ENCODE data around the gene DGKG. TPM values are rescaled to one million over a fixed set of nuclear protein-coding genes. Genes with fewer than 3 reads are reported as not detected.

DGKG gene
- total RNA-seq, 1 donor from 2014 or later, result 0.22 TPM

DNA sequence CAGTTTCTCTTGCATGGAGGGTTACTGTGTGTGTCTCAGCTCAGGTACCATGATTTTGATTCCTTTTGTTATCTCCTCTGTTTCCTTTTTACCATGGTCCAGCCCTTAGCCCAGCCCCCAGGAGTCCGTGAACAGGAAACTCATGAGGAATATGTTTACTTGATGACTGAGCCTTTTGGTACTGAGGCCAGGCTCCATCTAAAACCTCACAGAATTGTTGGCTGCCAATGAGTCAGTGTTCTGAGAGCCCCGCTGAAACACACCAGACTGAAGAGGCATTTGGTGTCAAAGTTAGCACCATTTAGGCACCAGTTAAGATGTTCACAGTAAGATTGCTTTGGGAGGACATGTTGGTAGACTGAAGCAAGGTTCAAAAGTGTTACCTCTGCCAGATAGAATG, 80.9 kb downstream of the DGKG start:
- H3K27me3 Mint-ChIP-seq (ENCODE audit: insufficient read depth, low read depth), result no peaks in the 10 kb centered on the region
- no peak overlapping the region for H3K4me3 ChIP-seq
- no peak overlapping the region for H3K4me3 Mint-ChIP-seq
- H3K4me1 Mint-ChIP-seq, result no peaks in the 10 kb centered on the region
- H3K79me2 ChIP-seq (ENCODE audit: low read depth), result no peaks in the 10 kb centered on the region
- no peaks in the 10 kb centered on the region for H3K4me1 ChIP-seq
- H3K9me3 Mint-ChIP-seq, result no peaks in the 10 kb centered on the region
- H3K36me3 Mint-ChIP-seq, result no peaks in the 10 kb centered on the region
- H3F3A ChIP-seq (ENCODE audit: low read depth), result no peaks in the 10 kb centered on the region
- peaks cover 6% of the 10 kb centered on the region for H3K27me3 ChIP-seq
- H3K27ac ChIP-seq, result no peak overlapping the region
- H3K36me3 ChIP-seq, result no peaks in the 10 kb centered on the region
- no peak overlapping the region for H2AFZ ChIP-seq (replicated peaks)
- no peak for DNase-seq (ENCODE audit: low spot score)
- no peak overlapping the region for H3K9ac ChIP-seq
- no peak overlapping the region for H3K4me2 ChIP-seq
- no peak for TF ChIP-seq EZH2 (IDR thresholded peaks at IDR 0.05)
- no peak overlapping the region for H3K27ac Mint-ChIP-seq
- H3K9me3 ChIP-seq (ENCODE audit: low read depth), result no peaks in the 10 kb centered on the region
- no peaks in the 10 kb centered on the region for H4K20me1 ChIP-seq (ENCODE audit: low read depth)

DNA sequence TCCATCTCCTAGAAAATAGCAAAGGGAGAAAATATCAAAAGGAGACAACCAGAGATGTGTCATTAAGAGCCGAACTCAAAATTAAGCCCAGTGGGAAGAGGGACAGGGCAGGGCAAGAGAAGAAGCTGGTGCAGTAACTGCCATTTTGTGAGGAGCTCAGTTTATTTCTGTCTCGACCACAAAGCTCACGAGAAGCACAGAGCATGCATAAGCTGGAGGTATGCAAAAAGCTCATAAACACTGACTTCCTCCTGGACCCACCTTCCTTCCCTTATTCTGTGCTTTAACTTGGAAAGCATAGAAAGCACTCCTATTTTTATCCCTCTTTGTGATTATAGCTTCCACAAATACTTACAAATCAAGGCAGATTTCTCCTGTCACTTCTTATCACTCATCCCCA, 81.3 kb downstream of the DGKG start:
- H3K27me3 ChIP-seq, result peaks cover 6% of the 10 kb centered on the region
- no peaks in the 10 kb centered on the region for H3K9me3 Mint-ChIP-seq
- H3K4me1 ChIP-seq, result no peaks in the 10 kb centered on the region
- H3F3A ChIP-seq (ENCODE audit: low read depth), result no peaks in the 10 kb centered on the region
- H3K4me3 Mint-ChIP-seq, result no peak overlapping the region
- no peaks in the 10 kb centered on the region for H3K36me3 ChIP-seq
- TF ChIP-seq, protein P1, sequence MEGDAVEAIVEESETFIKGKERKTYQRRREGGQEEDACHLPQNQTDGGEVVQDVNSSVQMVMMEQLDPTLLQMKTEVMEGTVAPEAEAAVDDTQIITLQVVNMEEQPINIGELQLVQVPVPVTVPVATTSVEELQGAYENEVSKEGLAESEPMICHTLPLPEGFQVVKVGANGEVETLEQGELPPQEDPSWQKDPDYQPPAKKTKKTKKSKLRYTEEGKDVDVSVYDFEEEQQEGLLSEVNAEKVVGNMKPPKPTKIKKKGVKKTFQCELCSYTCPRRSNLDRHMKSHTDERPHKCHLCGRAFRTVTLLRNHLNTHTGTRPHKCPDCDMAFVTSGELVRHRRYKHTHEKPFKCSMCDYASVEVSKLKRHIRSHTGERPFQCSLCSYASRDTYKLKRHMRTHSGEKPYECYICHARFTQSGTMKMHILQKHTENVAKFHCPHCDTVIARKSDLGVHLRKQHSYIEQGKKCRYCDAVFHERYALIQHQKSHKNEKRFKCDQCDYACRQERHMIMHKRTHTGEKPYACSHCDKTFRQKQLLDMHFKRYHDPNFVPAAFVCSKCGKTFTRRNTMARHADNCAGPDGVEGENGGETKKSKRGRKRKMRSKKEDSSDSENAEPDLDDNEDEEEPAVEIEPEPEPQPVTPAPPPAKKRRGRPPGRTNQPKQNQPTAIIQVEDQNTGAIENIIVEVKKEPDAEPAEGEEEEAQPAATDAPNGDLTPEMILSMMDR (IDR thresholded peaks at IDR 0.05), result no peak
- TF ChIP-seq EZH2phosphoT487 (IDR thresholded peaks at IDR 0.05), result no peak
- TF ChIP-seq EZH2 (IDR thresholded peaks at IDR 0.05), result no peak
- H2AFZ ChIP-seq (replicated peaks), result no peak overlapping the region
- H3K4me3 ChIP-seq, result no peak overlapping the region
- no peak overlapping the region for H3K27ac ChIP-seq
- H3K4me2 ChIP-seq, result no peak overlapping the region
- no peaks in the 10 kb centered on the region for H3K4me1 Mint-ChIP-seq
- H3K79me2 ChIP-seq (ENCODE audit: low read depth), result no peaks in the 10 kb centered on the region
- H3K27me3 Mint-ChIP-seq (ENCODE audit: insufficient read depth, low read depth), result no peaks in the 10 kb centered on the region
- no peaks in the 10 kb centered on the region for H3K9me3 ChIP-seq (ENCODE audit: low read depth)
- H3K36me3 Mint-ChIP-seq, result no peaks in the 10 kb centered on the region
- peak overlapping the region; percentile 21 for H3K27ac Mint-ChIP-seq
- no peak for DNase-seq (ENCODE audit: low spot score)
- H3K9ac ChIP-seq, result no peak overlapping the region
- H4K20me1 ChIP-seq (ENCODE audit: low read depth), result no peaks in the 10 kb centered on the region

DNA sequence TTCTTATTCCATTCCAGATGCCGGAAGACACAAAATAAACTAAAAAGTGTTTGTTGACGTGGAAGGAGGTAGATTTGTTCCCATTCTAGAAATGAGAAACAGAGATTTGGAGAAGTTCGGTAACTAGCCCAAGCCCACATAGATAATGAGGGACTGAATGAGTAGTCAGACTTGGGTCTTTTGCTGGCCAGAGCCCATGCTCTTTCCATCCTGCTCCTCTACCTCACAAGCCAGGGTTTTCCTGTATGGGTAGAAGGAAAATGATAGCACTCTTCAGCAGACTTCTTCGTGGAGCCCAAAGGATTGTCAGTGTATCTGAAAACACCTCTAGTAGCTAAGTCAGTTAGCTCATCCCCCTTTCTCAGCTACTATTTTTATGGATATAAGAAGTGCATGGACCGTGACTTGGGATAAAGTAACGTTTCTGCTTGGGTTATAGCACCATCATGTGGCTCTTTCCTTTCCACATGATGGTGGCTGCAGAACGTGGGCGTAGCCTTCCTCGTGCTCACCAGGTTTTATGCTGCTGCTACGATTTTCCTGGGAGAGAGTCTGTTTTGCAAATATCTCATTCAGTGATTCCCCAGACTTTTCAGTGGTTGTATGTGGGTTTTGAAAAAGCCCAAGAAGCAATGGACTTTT, 84.6 kb downstream of the DGKG start:
- H3K4me3 Mint-ChIP-seq, result no peak overlapping the region
- Histone ChIP-seq H2AFZ (replicated peaks) (no peak overlapping the region), H3K27me3 (peaks cover 6% of the 10 kb centered on the region), H3K4me1 (no peaks in the 10 kb centered on the region), H3K36me3 (no peaks in the 10 kb centered on the region), H3F3A (ENCODE audit: low read depth) (no peaks in the 10 kb centered on the region), H3K4me3 (no peak overlapping the region), H3K27ac (no peak overlapping the region), H4K20me1 (ENCODE audit: low read depth) (no peaks in the 10 kb centered on the region), H3K9me3 (ENCODE audit: low read depth) (no peaks in the 10 kb centered on the region), H3K79me2 (ENCODE audit: low read depth) (no peaks in the 10 kb centered on the region), H3K9ac (no peak overlapping the region), H3K4me2 (no peak overlapping the region)
- H3K9me3 Mint-ChIP-seq, result no peaks in the 10 kb centered on the region
- TF ChIP-seq, protein P1 (IDR thresholded peaks at IDR 0.05), result peak; percentile 58
- TF ChIP-seq EZH2 (IDR thresholded peaks at IDR 0.05), result no peak
- peak; percentile 50 for DNase-seq (ENCODE audit: low spot score)
- no peaks in the 10 kb centered on the region for H3K27me3 Mint-ChIP-seq (ENCODE audit: insufficient read depth, low read depth)
- H3K4me1 Mint-ChIP-seq, result no peaks in the 10 kb centered on the region
- no peak overlapping the region for H3K27ac Mint-ChIP-seq
- H3K36me3 Mint-ChIP-seq, result no peaks in the 10 kb centered on the region

DNA sequence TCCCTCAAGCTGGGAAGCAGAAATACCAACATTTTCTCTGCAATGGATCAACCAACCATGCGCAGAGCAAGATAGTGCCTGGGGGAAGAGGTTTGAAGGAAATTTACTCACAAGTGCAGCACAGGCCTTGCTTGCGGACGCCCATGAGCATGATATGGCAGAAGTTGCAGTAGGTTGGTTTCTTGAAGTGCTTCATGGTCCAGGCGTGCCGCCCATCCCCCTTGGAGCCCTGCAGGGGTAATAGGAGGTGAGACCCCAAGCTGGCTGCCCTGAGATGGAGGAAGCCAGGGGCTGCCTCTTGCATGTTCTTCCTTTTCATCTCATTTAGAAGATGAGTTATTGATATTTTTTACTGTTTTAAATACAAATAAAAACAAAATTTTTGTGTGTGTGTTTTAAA, 86.6 kb downstream of the DGKG start:
- H3K27me3 Mint-ChIP-seq (ENCODE audit: insufficient read depth, low read depth), result peaks cover 6% of the 10 kb centered on the region
- no peaks in the 10 kb centered on the region for H3K9me3 Mint-ChIP-seq
- H3K27ac Mint-ChIP-seq, result no peak overlapping the region

More for the DNA sequence above, 86.6 kb downstream of the DGKG start:
- DNase-seq (ENCODE audit: low spot score), result no peak
- H2AFZ ChIP-seq (replicated peaks), result no peak overlapping the region
- no peaks in the 10 kb centered on the region for H4K20me1 ChIP-seq (ENCODE audit: low read depth)
- no peaks in the 10 kb centered on the region for H3K4me1 ChIP-seq
- TF ChIP-seq EZH2phosphoT487 (IDR thresholded peaks at IDR 0.05) (no peak), EZH2 (IDR thresholded peaks at IDR 0.05) (no peak)
- TF ChIP-seq, protein P1 (IDR thresholded peaks at IDR 0.05), result no peak
- H3K27ac ChIP-seq, result no peak overlapping the region
- H3K36me3 ChIP-seq, result no peaks in the 10 kb centered on the region
- no peak overlapping the region for H3K4me3 ChIP-seq
- H3K79me2 ChIP-seq (ENCODE audit: low read depth), result no peaks in the 10 kb centered on the region
- no peak overlapping the region for H3K4me2 ChIP-seq
- H3K9me3 ChIP-seq (ENCODE audit: low read depth), result no peaks in the 10 kb centered on the region
- H3F3A ChIP-seq (ENCODE audit: low read depth), result no peaks in the 10 kb centered on the region
- Mint-ChIP-seq H3K4me1 (no peaks in the 10 kb centered on the region), H3K4me3 (no peak overlapping the region), H3K36me3 (no peaks in the 10 kb centered on the region)
- H3K9ac ChIP-seq, result no peak overlapping the region
- H3K27me3 ChIP-seq, result peaks cover 6% of the 10 kb centered on the region
